SK-N-SH treated with all-trans-retinoic acid at 6 μM for 48 hours (cell line): Measurements from ENCODE around the gene MIPEP.

Experiments used
- ATAC-seq: fragments of 200-7000 bp; cut with Tn5 transposase; 3 replicates; pipeline ENCODE4 v1.9.1; 2020; ENCODE audit warnings: mild to moderate bottlenecking, moderate library complexity
- ARNTL ChIP-seq: fragments of 450-650 bp; formaldehyde crosslinking; IDR thresholded peaks from 2 replicates; pipeline ENCODE4 v1.5.0; 2020; ENCODE audit warnings: low read depth, mild to moderate bottlenecking, moderate library complexity, borderline replicate concordance
- BACH2 ChIP-seq: fragments of 250-450 bp; sonication (Bioruptor Pico); IDR thresholded peaks from 2 replicates; pipeline ENCODE4 v1.9.0; 2021; ENCODE audit warnings: mild to moderate bottlenecking, borderline replicate concordance
- CREB5 ChIP-seq: fragments of 250-450 bp; sonication (Bioruptor Pico); IDR thresholded peaks from 2 replicates; pipeline ENCODE4 v1.5.1; 2020; ENCODE audit warnings: low read depth, mild to moderate bottlenecking, moderate library complexity
- CSDC2 ChIP-seq: fragments of 250-450 bp; sonication (Bioruptor Pico); IDR thresholded peaks from 2 replicates; pipeline ENCODE4 v1.5.0; 2020; ENCODE audit warnings: mild to moderate bottlenecking, moderate library complexity
- CSRNP3 ChIP-seq: fragments of 250-450 bp; sonication (Bioruptor Pico); IDR thresholded peaks from 2 replicates; pipeline ENCODE4 v1.5.1; 2021; ENCODE audit warnings: mild to moderate bottlenecking, moderate library complexity
- ESRRG ChIP-seq: fragments of 250-450 bp; sonication (Bioruptor Pico); IDR thresholded peaks from 2 replicates; pipeline ENCODE4 v1.6.1; 2021; ENCODE audit warnings: mild to moderate bottlenecking
- GLIS3 ChIP-seq: fragments of 250-450 bp; sonication (Bioruptor Pico); IDR thresholded peaks from 2 replicates; pipeline ENCODE4 v1.5.0; 2020; ENCODE audit warnings: mild to moderate bottlenecking, moderate library complexity
- ISL1 ChIP-seq: fragments of 250-450 bp; sonication (Bioruptor Pico); IDR thresholded peaks from 2 replicates; pipeline ENCODE4 v2.1.2; 2022; ENCODE audit warnings: mild to moderate bottlenecking, moderate library complexity
- OSR1 ChIP-seq: fragments of 250-450 bp; sonication (Bioruptor Pico); IDR thresholded peaks from 2 replicates; pipeline ENCODE4 v1.8.0; 2022; ENCODE audit warnings: moderate library complexity, mild to moderate bottlenecking, inconsistent platforms
- POU6F1 ChIP-seq: fragments of 250-450 bp; sonication (Bioruptor Pico); IDR thresholded peaks from 2 replicates; pipeline ENCODE4 v1.8.0; 2021; ENCODE audit warnings: low read depth, mild to moderate bottlenecking, moderate library complexity, borderline replicate concordance
- PPARA ChIP-seq: fragments of 250-450 bp; sonication (Bioruptor Pico); IDR thresholded peaks from 2 replicates; pipeline ENCODE4 v1.5.0; 2020; ENCODE audit warnings: mild to moderate bottlenecking, borderline replicate concordance
- RARB ChIP-seq: fragments of 250-450 bp; sonication (Bioruptor Pico); IDR thresholded peaks from 2 replicates; pipeline ENCODE4 v1.8.0; 2021; ENCODE audit warnings: mild to moderate bottlenecking, moderate library complexity
- SNAI2 ChIP-seq: fragments of 250-450 bp; sonication (Bioruptor Pico); IDR thresholded peaks from 2 replicates; pipeline ENCODE4 v1.5.0; 2020; ENCODE audit warnings: mild to moderate bottlenecking, moderate library complexity
- TCF4 ChIP-seq: fragments of 250-450 bp; sonication (Bioruptor Pico); IDR thresholded peaks from 2 replicates; pipeline ENCODE4 v1.8.0; 2021; ENCODE audit warnings: mild to moderate bottlenecking, moderate library complexity, borderline replicate concordance
- TOX ChIP-seq: fragments of 250-450 bp; sonication (Bioruptor Pico); IDR thresholded peaks from 2 replicates; pipeline ENCODE4 v1.8.0; 2021; ENCODE audit warnings: mild to moderate bottlenecking, moderate library complexity, borderline replicate concordance
- ZC3H10 ChIP-seq: fragments of 250-450 bp; sonication (Bioruptor Pico); IDR thresholded peaks from 2 replicates; pipeline ENCODE4 v1.5.1; 2021; ENCODE audit warnings: mild to moderate bottlenecking, moderate library complexity
- ZFP3 ChIP-seq: fragments of 250-450 bp; sonication (Bioruptor Pico); IDR thresholded peaks from 2 replicates; pipeline ENCODE4 v1.5.0; 2020; ENCODE audit warnings: mild to moderate bottlenecking, moderate library complexity
- ZFP30 ChIP-seq: fragments of 450-650 bp; formaldehyde crosslinking; IDR thresholded peaks from 2 replicates; pipeline ENCODE4 v1.5.0; 2022; ENCODE audit warnings: mild to moderate bottlenecking, moderate library complexity
- ZNF565 ChIP-seq: fragments of 450-650 bp; formaldehyde crosslinking; conservative IDR thresholded peaks from 2 replicates; pipeline ENCODE4 v1.5.0; 2020; ENCODE audit warnings: low read depth, mild to moderate bottlenecking, moderate library complexity
- ZNF70 ChIP-seq: fragments of 450-650 bp; formaldehyde crosslinking; IDR thresholded peaks from 2 replicates; pipeline ENCODE4 v1.5.0; 2020; ENCODE audit warnings: mild to moderate bottlenecking, moderate library complexity
- ZNF8 ChIP-seq: fragments of 450-650 bp; formaldehyde crosslinking; IDR thresholded peaks from 2 replicates; pipeline ENCODE4 v1.5.0; 2020; ENCODE audit warnings: mild to moderate bottlenecking, moderate library complexity
- TF ChIP-seq, protein P1 (sequence below): fragments of 250-450 bp; sonication (Bioruptor Pico); IDR thresholded peaks from 2 replicates; pipeline ENCODE4 v1.5.0; 2020; ENCODE audit warnings: mild to moderate bottlenecking, moderate library complexity

MIPEP gene

GRCh38 chr13:23877286-23877685 lies 11.9 kb downstream of the MIPEP start (continued):
- no peak for TF ChIP-seq CSRNP3 (CRISPR knock-in tag)
- no peak for TF ChIP-seq ZC3H10 (CRISPR knock-in tag)
- TF ChIP-seq PPARA (CRISPR knock-in tag): no peak

- TF ChIP-seq BACH2 (CRISPR knock-in tag): no peak
- TF ChIP-seq CSDC2 (CRISPR knock-in tag): no peak
- no peak for TF ChIP-seq ZNF565 (CRISPR knock-in tag)
- no peak for TF ChIP-seq TCF4 (CRISPR knock-in tag)
- TF ChIP-seq RARB (CRISPR knock-in tag): no peak
- TF ChIP-seq TOX (CRISPR knock-in tag): no peak
- no peak for TF ChIP-seq PPARA (CRISPR knock-in tag)
- TF ChIP-seq ZFP3: no peak
- TF ChIP-seq ARNTL (CRISPR knock-in tag): no peak
- TF ChIP-seq SNAI2 (CRISPR knock-in tag): no peak
- TF ChIP-seq POU6F1 (CRISPR knock-in tag): no peak
- no peak for TF ChIP-seq ESRRG (CRISPR knock-in tag)
- no peak for TF ChIP-seq GLIS3 (CRISPR knock-in tag)
- no peak for TF ChIP-seq ZNF70 (CRISPR knock-in tag)
- TF ChIP-seq CSRNP3 (CRISPR knock-in tag): no peak
- TF ChIP-seq ISL1 (CRISPR knock-in tag): no peak
- TF ChIP-seq ZNF8 (CRISPR knock-in tag): no peak
- TF ChIP-seq ZFP30 (CRISPR knock-in tag): no peak
- no peak for TF ChIP-seq ZC3H10 (CRISPR knock-in tag)
- no peak for TF ChIP-seq OSR1 (CRISPR knock-in tag)
- peak; percentile 75 for ATAC-seq
Observed at GRCh38 chr13:23876265-23876664, 12.9 kb downstream of the MIPEP start.

DNA sequence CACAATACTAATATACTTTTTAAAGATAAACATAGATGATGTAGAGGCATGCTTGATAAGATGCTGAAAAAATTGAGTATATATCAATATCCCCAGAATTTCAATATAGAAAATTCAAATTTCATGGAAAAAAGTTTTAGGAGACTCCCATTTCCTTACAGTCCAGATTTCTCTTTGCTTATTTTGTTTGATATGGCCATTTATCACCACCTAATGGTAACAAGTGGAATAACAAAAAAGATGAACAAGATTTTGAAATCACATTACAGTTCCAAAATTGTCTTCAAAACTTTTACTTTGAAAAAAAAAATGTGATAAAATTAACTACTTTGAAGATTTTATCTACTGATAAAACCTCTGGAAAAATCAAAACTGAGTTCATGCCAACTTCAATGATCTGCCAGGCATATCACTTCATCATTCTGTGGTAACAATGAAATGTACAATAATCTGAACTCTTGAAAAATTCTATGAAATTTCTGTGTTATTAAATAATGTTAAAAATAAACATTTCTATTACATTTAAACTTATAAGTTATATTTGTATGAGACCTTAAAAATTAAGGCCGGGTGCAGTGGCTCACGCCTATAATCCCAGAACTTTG lies 17.5 kb downstream of the MIPEP start:
- peak; percentile 45; the same call in 1 of the 3 replicates for ATAC-seq
- TF ChIP-seq ESRRG (CRISPR knock-in tag) (no peak), ISL1 (CRISPR knock-in tag) (no peak), SNAI2 (CRISPR knock-in tag) (no peak), ARNTL (CRISPR knock-in tag) (no peak), ZNF70 (CRISPR knock-in tag) (no peak), BACH2 (CRISPR knock-in tag) (no peak), PPARA (CRISPR knock-in tag) (no peak), ZC3H10 (CRISPR knock-in tag) (no peak), TCF4 (CRISPR knock-in tag) (no peak), ZFP30 (CRISPR knock-in tag) (no peak), OSR1 (CRISPR knock-in tag) (no peak), ZNF565 (CRISPR knock-in tag) (no peak), CSRNP3 (CRISPR knock-in tag) (no peak), TOX (CRISPR knock-in tag) (no peak), CSDC2 (CRISPR knock-in tag) (no peak), RARB (CRISPR knock-in tag) (no peak), CREB5 (CRISPR knock-in tag) (no peak), ZNF8 (CRISPR knock-in tag) (no peak)
- TF ChIP-seq, protein P1, sequence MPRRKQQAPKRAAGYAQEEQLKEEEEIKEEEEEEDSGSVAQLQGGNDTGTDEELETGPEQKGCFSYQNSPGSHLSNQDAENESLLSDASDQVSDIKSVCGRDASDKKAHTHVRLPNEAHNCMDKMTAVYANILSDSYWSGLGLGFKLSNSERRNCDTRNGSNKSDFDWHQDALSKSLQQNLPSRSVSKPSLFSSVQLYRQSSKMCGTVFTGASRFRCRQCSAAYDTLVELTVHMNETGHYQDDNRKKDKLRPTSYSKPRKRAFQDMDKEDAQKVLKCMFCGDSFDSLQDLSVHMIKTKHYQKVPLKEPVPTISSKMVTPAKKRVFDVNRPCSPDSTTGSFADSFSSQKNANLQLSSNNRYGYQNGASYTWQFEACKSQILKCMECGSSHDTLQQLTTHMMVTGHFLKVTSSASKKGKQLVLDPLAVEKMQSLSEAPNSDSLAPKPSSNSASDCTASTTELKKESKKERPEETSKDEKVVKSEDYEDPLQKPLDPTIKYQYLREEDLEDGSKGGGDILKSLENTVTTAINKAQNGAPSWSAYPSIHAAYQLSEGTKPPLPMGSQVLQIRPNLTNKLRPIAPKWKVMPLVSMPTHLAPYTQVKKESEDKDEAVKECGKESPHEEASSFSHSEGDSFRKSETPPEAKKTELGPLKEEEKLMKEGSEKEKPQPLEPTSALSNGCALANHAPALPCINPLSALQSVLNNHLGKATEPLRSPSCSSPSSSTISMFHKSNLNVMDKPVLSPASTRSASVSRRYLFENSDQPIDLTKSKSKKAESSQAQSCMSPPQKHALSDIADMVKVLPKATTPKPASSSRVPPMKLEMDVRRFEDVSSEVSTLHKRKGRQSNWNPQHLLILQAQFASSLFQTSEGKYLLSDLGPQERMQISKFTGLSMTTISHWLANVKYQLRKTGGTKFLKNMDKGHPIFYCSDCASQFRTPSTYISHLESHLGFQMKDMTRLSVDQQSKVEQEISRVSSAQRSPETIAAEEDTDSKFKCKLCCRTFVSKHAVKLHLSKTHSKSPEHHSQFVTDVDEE (CRISPR knock-in tag): no peak
- TF ChIP-seq, all 23 proteins: peak for 0
